SK-N-SH (cell line): Measurements from ENCODE around the gene PLPP2.

ENCODE experiments used
- CHD2 ChIP-seq: fragments of 150-350 bp; IDR thresholded peaks from 2 replicates; pipeline ENCODE4 v1.6.1; 2018; ENCODE audit warnings: low read length; ENCODE audit not compliant: partially characterized antibody
- GABPA ChIP-seq: IDR thresholded peaks from 2 replicates; pipeline ENCODE4 v1.4.0; 2012; ENCODE audit warnings: low read depth, mild to moderate bottlenecking
- POLR2AphosphoS5 ChIP-seq: IDR thresholded peaks from 2 replicates; pipeline ENCODE4 v1.6.1; 2012; ENCODE audit warnings: low read depth, low read length
- RFX5 ChIP-seq: IDR thresholded peaks from 2 replicates; pipeline ENCODE4 v1.6.1; 2012; ENCODE audit warnings: mild to moderate bottlenecking, improper control_type of control experiment, low read length
- SIN3A ChIP-seq: IDR thresholded peaks from 2 replicates; pipeline ENCODE4 v1.6.1; 2012; ENCODE audit warnings: low read depth, mild to moderate bottlenecking, low read length, moderate library complexity, borderline replicate concordance
- TF ChIP-seq, protein P1 (sequence below): fragments of 200-600 bp; sonication (generic); IDR thresholded peaks from 2 replicates; pipeline ENCODE4 v1.6.1; 2017; ENCODE audit warnings: antibody characterized with exemption, mild to moderate bottlenecking, moderate library complexity
- TF ChIP-seq, protein P2 (sequence below): IDR thresholded peaks from 2 replicates; pipeline ENCODE4 v1.6.1; 2012; ENCODE audit warnings: mild to moderate bottlenecking, low read depth, low read length, moderate library complexity

DNA sequence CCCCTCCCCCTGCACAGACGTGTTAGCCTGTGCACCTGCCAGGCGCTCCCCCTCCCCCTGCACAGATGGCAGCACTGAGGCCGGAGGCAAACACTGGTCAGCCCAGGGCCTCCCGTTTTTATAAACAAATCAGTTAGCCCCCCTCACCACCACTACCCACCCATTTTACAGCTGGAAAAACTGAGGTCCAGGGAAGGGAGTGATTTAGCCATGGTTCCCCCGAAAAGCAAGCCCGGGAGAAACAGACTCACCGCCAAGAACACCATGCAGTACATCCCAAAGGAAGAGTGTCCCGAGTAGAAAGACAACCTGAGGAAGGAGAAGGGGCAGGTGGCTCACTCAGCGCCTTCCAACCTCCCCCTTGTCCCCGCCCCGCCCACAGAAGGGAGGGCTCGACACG, 8.7 kb downstream of the PLPP2 start:
- TF ChIP-seq GABPA = no peak
- TF ChIP-seq RFX5 = no peak
- TF ChIP-seq, protein P1, sequence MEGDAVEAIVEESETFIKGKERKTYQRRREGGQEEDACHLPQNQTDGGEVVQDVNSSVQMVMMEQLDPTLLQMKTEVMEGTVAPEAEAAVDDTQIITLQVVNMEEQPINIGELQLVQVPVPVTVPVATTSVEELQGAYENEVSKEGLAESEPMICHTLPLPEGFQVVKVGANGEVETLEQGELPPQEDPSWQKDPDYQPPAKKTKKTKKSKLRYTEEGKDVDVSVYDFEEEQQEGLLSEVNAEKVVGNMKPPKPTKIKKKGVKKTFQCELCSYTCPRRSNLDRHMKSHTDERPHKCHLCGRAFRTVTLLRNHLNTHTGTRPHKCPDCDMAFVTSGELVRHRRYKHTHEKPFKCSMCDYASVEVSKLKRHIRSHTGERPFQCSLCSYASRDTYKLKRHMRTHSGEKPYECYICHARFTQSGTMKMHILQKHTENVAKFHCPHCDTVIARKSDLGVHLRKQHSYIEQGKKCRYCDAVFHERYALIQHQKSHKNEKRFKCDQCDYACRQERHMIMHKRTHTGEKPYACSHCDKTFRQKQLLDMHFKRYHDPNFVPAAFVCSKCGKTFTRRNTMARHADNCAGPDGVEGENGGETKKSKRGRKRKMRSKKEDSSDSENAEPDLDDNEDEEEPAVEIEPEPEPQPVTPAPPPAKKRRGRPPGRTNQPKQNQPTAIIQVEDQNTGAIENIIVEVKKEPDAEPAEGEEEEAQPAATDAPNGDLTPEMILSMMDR = no peak
- TF ChIP-seq POLR2AphosphoS5 = no peak
- no peak for TF ChIP-seq SIN3A
- no peak for TF ChIP-seq CHD2
- TF ChIP-seq, protein P2, sequence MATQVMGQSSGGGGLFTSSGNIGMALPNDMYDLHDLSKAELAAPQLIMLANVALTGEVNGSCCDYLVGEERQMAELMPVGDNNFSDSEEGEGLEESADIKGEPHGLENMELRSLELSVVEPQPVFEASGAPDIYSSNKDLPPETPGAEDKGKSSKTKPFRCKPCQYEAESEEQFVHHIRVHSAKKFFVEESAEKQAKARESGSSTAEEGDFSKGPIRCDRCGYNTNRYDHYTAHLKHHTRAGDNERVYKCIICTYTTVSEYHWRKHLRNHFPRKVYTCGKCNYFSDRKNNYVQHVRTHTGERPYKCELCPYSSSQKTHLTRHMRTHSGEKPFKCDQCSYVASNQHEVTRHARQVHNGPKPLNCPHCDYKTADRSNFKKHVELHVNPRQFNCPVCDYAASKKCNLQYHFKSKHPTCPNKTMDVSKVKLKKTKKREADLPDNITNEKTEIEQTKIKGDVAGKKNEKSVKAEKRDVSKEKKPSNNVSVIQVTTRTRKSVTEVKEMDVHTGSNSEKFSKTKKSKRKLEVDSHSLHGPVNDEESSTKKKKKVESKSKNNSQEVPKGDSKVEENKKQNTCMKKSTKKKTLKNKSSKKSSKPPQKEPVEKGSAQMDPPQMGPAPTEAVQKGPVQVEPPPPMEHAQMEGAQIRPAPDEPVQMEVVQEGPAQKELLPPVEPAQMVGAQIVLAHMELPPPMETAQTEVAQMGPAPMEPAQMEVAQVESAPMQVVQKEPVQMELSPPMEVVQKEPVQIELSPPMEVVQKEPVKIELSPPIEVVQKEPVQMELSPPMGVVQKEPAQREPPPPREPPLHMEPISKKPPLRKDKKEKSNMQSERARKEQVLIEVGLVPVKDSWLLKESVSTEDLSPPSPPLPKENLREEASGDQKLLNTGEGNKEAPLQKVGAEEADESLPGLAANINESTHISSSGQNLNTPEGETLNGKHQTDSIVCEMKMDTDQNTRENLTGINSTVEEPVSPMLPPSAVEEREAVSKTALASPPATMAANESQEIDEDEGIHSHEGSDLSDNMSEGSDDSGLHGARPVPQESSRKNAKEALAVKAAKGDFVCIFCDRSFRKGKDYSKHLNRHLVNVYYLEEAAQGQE = no peak
